Mammary epithelial cell (primary cell): ENCODE measurements around the gene ABHD11.

Experiments used
- CTCF ChIP-seq, 2 donors: IDR thresholded peaks in 1 of 2; conservative IDR thresholded peaks in 1 of 2; 2 replicates each; pipeline ENCODE4 v1.5.1; 2011 to 2012; ENCODE audit warnings: inconsistent platforms in 2 of 2, low read length in 2 of 2, mild to moderate bottlenecking in 2 of 2, control low read depth in 1 of 2, low read depth in 1 of 2; ENCODE audit not compliant: insufficient read depth in 1 of 2; ENCODE audit errors: extremely low read depth in 1 of 2
- EZH2 ChIP-seq: IDR thresholded peaks from 2 replicates; pipeline ENCODE4 v1.6.1; 2012; ENCODE audit warnings: low read length, inconsistent platforms, borderline replicate concordance

GRCh38 chr7:73706126-73707044, 32.2 kb downstream of the ABHD11 start:
- TF ChIP-seq CTCF (conservative IDR thresholded peaks at IDR 0.05 in 1 of 2, IDR thresholded peaks at IDR 0.05 in 1 of 2; ENCODE audit: extremely low read depth in 1 of 2, insufficient read depth in 1 of 2, low read depth in 1 of 2, low read length in 2 of 2) (no peak), EZH2 (no peak)
